ENCODE results near the gene CEBPB.

The CEBPB gene

GRCh38 chr20:50220093-50220893 is 29.7 kb downstream of the CEBPB start:
- H3K36me3 Mint-ChIP-seq, result peaks cover 6 to 7% of the 10 kb centered on the region in 2 donors
- peaks cover 34 to 42% of the 10 kb centered on the region in 2 donors for H3K27me3 Mint-ChIP-seq
- no peak for ATAC-seq (replicated peaks)
- no peak overlapping the region for H3K27ac Mint-ChIP-seq
- H3K4me3 Mint-ChIP-seq, result no peak overlapping the region
- peaks cover 4 to 10% of the 10 kb centered on the region in 2 donors for H3K4me1 Mint-ChIP-seq
- peaks cover 8 to 12% of the 10 kb centered on the region in 2 donors for H3K9me3 Mint-ChIP-seq
- DNase-seq, result no peak

DNA sequence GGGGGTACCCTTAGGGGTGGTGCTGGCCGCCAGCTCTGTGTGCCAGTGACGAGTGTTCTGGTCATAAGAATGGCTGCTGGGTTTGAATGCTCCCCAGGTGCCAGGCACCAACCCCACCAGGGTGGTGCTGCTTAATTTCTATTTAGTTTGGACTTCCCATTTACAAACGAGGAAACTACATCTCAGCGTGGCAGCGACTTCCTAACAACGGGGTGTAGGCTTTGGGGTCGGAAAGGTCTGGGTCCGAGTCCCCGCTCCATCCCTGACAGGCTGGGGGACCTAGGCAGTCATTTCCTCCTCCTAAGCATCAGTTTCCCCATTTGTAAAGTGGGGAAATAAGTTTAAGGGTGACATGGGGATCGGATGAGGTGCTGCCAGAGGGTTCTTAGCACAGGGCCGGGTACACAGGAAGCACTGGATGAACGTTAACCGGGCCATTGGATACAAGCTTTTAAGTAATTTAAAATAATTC is 30.3 kb downstream of the CEBPB start:
- Mint-ChIP-seq H3K27ac (no peak overlapping the region), H3K36me3 (peaks cover 6 to 7% of the 10 kb centered on the region in 2 donors), H3K9me3 (peaks cover 8 to 12% of the 10 kb centered on the region in 2 donors), H3K27me3 (peaks cover 30 to 38% of the 10 kb centered on the region in 2 donors), H3K4me1 (peaks cover 4 to 10% of the 10 kb centered on the region in 2 donors), H3K4me3 (no peak overlapping the region)
- ATAC-seq (replicated peaks), result no peak
- no peak for DNase-seq

DNA sequence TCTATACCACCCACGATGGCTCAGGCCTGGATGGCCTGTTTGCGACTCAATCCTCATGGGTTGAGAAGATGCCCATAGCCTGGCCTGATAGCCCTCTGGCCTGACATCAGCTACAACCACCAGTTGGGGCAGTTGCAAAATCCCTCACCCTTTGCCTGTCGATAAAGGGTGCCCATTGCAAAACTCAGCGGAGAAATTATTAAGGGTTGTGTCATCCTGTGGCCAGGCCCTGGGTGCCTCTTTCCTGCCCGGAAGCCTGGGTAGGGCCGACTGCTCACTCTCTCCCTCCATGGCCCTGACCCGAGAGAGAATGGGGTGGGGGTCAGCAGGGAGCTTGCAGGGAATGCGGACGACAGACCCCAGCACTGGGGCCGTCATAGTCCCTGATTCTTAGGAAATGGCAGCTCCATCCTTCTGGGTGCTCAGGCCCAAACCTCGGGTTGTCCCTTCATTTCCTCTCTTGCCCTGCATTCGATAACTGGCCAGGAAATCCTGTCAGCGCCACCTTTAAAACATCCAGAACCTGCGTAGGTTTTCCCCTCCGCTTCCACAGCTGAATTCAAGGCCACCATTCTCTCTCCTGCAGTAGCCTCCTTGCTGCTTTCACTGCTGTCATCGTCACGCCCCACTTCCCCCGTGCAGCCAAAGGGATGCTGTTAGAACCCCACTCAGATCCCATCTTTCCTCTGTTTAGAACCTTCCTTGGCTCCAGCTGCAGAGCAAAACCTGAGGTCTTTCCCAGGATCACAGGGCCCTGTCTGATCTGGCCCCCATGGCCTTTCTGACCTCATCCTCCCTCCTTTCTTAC is 31.1 kb downstream of the CEBPB start:
- peaks cover 30 to 37% of the 10 kb centered on the region in 2 donors for H3K27me3 Mint-ChIP-seq
- H3K4me3 Mint-ChIP-seq, result no peak overlapping the region
- peaks cover 8 to 12% of the 10 kb centered on the region in 2 donors for H3K9me3 Mint-ChIP-seq
- peaks cover 6 to 7% of the 10 kb centered on the region in 2 donors for H3K36me3 Mint-ChIP-seq
- ATAC-seq (replicated peaks) (no peak), DNase-seq (no peak)
- peaks cover 10 to 15% of the 10 kb centered on the region in 2 donors for H3K4me1 Mint-ChIP-seq
- no peak overlapping the region for H3K27ac Mint-ChIP-seq

GRCh38 chr20:50222309-50223038 is 31.8 kb downstream of the CEBPB start:
- Mint-ChIP-seq H3K36me3 (peaks cover 6 to 7% of the 10 kb centered on the region in 2 donors), H3K27ac (peak overlapping the region; percentile 33), H3K4me3 (no peak overlapping the region), H3K9me3 (peaks cover 8 to 12% of the 10 kb centered on the region in 2 donors), H3K4me1 (peaks cover 15 to 19% of the 10 kb centered on the region in 2 donors), H3K27me3 (peaks cover 29 to 35% of the 10 kb centered on the region in 2 donors)
- ATAC-seq (replicated peaks) (no peak), DNase-seq (no peak)

- peaks cover 23 to 33% of the 10 kb centered on the region in 2 donors for H3K27me3 Mint-ChIP-seq
- H3K36me3 Mint-ChIP-seq, result peaks cover 6 to 7% of the 10 kb centered on the region in 2 donors
- H3K4me1 Mint-ChIP-seq, result peaks cover 19 to 22% of the 10 kb centered on the region in 2 donors
- peaks cover 8 to 12% of the 10 kb centered on the region in 2 donors for H3K9me3 Mint-ChIP-seq
- H3K4me3 Mint-ChIP-seq, result no peak overlapping the region
- DNase-seq, result no peak
- no peak for ATAC-seq (replicated peaks)
- peak overlapping the region; percentile 33 for H3K27ac Mint-ChIP-seq
These were observed 32.7 kb downstream of the CEBPB start for GRCh38 chr20:50223039-50224005.

DNA sequence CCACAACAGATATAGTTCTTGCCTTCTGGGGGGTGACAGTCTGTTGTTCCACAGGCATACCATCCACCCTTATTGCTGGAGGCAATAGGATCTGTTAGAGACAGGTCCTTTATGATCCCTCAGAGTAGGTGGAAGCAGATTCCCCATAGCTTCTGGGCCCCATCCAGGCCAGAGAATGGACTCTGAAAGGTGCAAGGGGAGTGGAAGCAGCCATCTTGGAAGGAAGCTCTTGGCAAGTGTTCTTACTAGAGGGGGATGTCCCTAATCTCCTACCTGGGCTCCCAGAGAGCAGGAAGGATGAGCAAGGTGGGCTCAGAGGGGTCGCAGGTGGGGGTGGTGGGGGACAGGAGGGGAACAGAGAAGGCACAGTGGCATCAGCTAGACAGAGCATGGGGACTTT is 33.4 kb downstream of the CEBPB start:
- DNase-seq (no peak), ATAC-seq (replicated peaks) (no peak)
- Mint-ChIP-seq H3K27me3 (peaks cover 23 to 26% of the 10 kb centered on the region in 2 donors), H3K27ac (no peak overlapping the region), H3K36me3 (peaks cover 6 to 7% of the 10 kb centered on the region in 2 donors), H3K4me1 (peaks cover 16 to 20% of the 10 kb centered on the region in 2 donors), H3K4me3 (no peak overlapping the region), H3K9me3 (peaks cover 8 to 12% of the 10 kb centered on the region in 2 donors)

- Mint-ChIP-seq H3K4me3 (no peak overlapping the region), H3K27ac (no peak overlapping the region), H3K9me3 (peaks cover 4 to 10% of the 10 kb centered on the region in 2 donors), H3K4me1 (peaks cover 15 to 20% of the 10 kb centered on the region in 2 donors), H3K36me3 (peaks cover 4 to 7% of the 10 kb centered on the region in 2 donors), H3K27me3 (peaks cover 20 to 21% of the 10 kb centered on the region in 2 donors)
- ATAC-seq (replicated peaks) (peak in 1 of 2 donors; percentile 14), DNase-seq (no peak)
These were observed 34.1 kb downstream of the CEBPB start for GRCh38 chr20:50224531-50225255.

DNA sequence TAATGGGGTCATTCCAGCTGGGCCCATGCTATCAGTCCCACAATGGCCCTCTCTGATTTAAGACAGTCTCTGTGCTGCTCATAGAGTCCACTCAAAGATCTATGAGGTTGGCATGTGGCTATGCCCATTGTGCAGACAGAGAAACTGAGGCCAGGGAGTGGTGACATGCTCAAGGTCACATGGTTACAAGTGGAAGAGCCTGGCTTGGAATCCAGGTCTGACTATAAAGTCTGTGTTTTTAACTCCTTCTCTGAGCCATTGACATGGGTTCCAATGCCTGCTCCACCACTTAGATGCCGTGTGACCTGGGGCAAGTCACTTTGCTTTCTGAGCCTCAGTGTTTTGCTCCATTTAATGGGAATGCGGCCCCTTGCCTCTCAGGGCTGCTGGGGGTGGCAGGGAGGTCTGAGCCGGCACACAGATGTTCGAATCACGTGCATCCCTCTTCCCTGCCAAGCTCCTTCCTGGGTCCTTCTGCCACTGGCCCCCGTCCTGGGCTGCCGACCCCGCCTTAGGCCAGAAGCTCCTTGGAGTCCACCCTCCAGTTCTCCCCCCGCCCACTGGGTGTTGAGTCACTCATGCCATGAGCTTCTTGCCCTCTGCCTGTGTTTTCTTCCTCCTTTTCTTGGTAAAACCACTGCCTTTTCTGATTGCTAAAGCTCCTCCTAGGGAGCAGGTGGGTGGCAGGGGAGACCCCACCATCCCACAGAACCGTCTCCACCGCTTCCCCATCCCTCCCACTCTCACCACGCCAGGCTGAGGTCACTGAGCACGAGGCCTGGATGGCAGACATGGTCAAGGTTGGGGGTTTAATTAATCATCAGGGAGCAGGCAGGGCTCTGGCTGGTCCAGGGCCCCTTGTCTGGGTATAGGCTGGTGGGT is 35.7 kb downstream of the CEBPB start:
- H3K27me3 Mint-ChIP-seq, result peaks cover 16 to 20% of the 10 kb centered on the region in 2 donors
- H3K9me3 Mint-ChIP-seq, result peaks cover 3 to 8% of the 10 kb centered on the region in 2 donors
- peak overlapping the region; percentile 90 for H3K27ac Mint-ChIP-seq
- peaks cover 3 to 7% of the 10 kb centered on the region in 2 donors for H3K36me3 Mint-ChIP-seq
- peak; percentile 31 to 33 for ATAC-seq (replicated peaks)
- no peak overlapping the region for H3K4me3 Mint-ChIP-seq
- H3K4me1 Mint-ChIP-seq, result peaks cover 17 to 20% of the 10 kb centered on the region in 2 donors
- DNase-seq, result peak; percentile 16

DNA sequence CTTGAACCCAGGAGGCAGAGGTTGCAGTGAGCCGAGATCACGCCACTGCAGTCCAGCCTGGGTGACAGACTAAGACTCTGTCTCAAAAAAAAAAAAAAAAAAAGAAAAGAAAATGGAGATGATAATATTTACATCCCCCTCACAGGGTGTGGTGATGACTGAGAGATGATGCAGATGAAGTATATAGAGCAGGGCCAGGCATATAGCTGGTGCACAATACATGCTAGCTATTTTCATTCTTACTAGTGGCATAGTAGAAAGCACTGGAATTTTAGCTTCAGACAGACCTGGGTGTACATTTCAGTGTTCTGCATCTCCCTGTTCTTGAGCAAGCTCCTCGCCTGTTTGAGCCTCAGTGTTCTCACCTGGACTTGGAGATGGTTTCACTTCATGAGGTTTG is 36.9 kb downstream of the CEBPB start:
- Mint-ChIP-seq H3K27me3 (peaks cover 16 to 20% of the 10 kb centered on the region in 2 donors), H3K9me3 (peaks cover 3 to 8% of the 10 kb centered on the region in 2 donors), H3K4me1 (peaks cover 14 to 20% of the 10 kb centered on the region in 2 donors)

DNA sequence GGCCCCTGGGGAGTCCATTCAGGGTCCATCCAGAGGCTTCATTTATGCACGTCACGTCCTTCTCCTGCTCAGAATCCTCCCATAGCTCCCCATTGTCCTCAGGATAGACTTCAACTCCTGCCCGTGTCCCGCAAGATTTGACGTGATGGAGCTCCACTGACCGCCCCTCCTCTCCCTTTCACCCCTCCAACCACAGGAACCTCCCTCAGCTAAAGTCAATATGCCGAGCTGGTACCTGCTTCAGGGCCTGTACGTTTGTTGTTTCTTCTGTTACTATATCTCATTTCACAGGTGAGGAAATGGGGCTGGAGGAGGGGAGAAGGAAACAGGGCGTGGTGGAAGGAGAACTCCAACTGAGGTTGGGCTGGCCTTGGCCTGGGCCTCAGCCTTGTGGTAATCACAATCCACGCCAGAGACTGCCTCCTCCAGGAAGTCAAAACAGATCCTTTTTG is 38.6 kb downstream of the CEBPB start:
- H3K9me3 Mint-ChIP-seq, result peaks cover 0 to 5% of the 10 kb centered on the region in 2 donors
- peaks cover 0 to 4% of the 10 kb centered on the region in 2 donors for H3K36me3 Mint-ChIP-seq
- no peak overlapping the region for H3K27ac Mint-ChIP-seq
- H3K4me3 Mint-ChIP-seq, result no peak overlapping the region
- DNase-seq, result no peak
- peaks cover 16 to 25% of the 10 kb centered on the region in 2 donors for H3K27me3 Mint-ChIP-seq
- ATAC-seq (replicated peaks), result no peak
- H3K4me1 Mint-ChIP-seq, result peaks cover 12 to 20% of the 10 kb centered on the region in 2 donors

More for the DNA sequence above, 36.9 kb downstream of the CEBPB start:
- DNase-seq, result no peak
- peak in 1 of 2 donors; percentile 44 for ATAC-seq (replicated peaks)
- Mint-ChIP-seq H3K36me3 (peaks cover 3 to 7% of the 10 kb centered on the region in 2 donors), H3K27ac (no peak overlapping the region), H3K4me3 (no peak overlapping the region)

DNA sequence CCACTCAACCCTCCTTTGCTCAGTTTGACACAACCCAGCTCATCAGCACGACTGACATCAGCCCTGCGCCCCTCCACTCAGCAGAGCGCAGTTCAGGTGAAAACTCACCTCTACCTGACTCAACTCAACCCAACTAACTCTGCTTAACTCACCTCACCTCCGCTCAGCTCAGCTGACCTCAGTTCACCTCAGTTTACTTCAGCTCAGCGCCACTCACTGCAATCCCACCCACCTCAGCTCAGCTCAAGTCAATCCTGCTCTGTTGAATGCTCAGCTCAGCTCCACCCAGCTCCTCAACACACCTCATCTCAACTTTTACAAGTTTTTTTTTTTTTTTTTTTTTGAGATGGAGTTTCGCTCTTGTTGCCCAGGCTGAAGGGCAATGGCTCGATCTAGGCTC is 39.6 kb downstream of the CEBPB start:
- Mint-ChIP-seq H3K4me3 (no peak overlapping the region), H3K36me3 (no peaks in the 10 kb centered on the region), H3K9me3 (no peaks in the 10 kb centered on the region), H3K4me1 (peaks cover 13 to 21% of the 10 kb centered on the region in 2 donors), H3K27ac (peak overlapping the region; percentile 48), H3K27me3 (peaks cover 9 to 18% of the 10 kb centered on the region in 2 donors)
- no peak for DNase-seq
- no peak for ATAC-seq (replicated peaks)
